ENCODE results near the gene PIGO.

DNA sequence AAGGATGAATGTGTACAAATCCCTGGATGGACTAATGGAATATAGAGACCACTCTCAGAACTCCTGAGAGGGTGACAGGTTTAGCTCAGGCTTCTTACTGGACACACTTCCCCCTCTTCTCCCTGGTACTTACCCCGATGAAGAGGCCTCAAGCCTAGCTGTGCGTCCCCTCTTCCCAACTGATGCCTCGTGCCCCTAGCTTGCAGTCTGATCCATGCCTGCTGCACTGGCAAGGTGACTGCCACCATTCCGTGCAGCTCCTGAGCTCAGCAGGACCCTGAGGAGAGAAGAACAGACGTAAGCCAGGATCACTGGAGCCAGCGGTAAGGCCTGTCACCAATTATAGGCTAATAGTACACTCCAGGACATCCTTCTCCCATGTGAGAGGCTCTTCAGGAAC lies 12.1 kb upstream of the PIGO start:
- TF ChIP-seq CSDC2 (CRISPR knock-in tag; IDR thresholded peaks at IDR 0.05), result no peak
- TF ChIP-seq SNAI2 (CRISPR knock-in tag; IDR thresholded peaks at IDR 0.05), result no peak
- TF ChIP-seq ISL1 (CRISPR knock-in tag; IDR thresholded peaks at IDR 0.05), result no peak
- TF ChIP-seq ESRRG (CRISPR knock-in tag; IDR thresholded peaks at IDR 0.05), result no peak
- TF ChIP-seq, protein P1, sequence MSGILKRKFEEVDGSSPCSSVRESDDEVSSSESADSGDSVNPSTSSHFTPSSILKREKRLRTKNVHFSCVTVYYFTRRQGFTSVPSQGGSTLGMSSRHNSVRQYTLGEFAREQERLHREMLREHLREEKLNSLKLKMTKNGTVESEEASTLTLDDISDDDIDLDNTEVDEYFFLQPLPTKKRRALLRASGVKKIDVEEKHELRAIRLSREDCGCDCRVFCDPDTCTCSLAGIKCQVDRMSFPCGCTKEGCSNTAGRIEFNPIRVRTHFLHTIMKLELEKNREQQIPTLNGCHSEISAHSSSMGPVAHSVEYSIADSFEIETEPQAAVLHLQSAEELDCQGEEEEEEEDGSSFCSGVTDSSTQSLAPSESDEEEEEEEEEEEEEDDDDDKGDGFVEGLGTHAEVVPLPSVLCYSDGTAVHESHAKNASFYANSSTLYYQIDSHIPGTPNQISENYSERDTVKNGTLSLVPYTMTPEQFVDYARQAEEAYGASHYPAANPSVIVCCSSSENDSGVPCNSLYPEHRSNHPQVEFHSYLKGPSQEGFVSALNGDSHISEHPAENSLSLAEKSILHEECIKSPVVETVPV (CRISPR knock-in tag; IDR thresholded peaks at IDR 0.05), result no peak
- no peak for TF ChIP-seq GLIS3 (CRISPR knock-in tag; IDR thresholded peaks at IDR 0.05)
- TF ChIP-seq RARB (CRISPR knock-in tag; IDR thresholded peaks at IDR 0.05), result no peak
- TF ChIP-seq, protein P2, sequence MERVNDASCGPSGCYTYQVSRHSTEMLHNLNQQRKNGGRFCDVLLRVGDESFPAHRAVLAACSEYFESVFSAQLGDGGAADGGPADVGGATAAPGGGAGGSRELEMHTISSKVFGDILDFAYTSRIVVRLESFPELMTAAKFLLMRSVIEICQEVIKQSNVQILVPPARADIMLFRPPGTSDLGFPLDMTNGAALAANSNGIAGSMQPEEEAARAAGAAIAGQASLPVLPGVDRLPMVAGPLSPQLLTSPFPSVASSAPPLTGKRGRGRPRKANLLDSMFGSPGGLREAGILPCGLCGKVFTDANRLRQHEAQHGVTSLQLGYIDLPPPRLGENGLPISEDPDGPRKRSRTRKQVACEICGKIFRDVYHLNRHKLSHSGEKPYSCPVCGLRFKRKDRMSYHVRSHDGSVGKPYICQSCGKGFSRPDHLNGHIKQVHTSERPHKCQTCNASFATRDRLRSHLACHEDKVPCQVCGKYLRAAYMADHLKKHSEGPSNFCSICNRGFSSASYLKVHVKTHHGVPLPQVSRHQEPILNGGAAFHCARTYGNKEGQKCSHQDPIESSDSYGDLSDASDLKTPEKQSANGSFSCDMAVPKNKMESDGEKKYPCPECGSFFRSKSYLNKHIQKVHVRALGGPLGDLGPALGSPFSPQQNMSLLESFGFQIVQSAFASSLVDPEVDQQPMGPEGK (CRISPR knock-in tag; IDR thresholded peaks at IDR 0.05; ENCODE audit: borderline replicate concordance), result no peak
- no peak for TF ChIP-seq ZC3H10 (CRISPR knock-in tag; IDR thresholded peaks at IDR 0.05)
- no peak for TF ChIP-seq ZFP30 (CRISPR knock-in tag; IDR thresholded peaks at IDR 0.05)
- TF ChIP-seq OSR1 (CRISPR knock-in tag; IDR thresholded peaks at IDR 0.05), result no peak
- TF ChIP-seq, protein P3, sequence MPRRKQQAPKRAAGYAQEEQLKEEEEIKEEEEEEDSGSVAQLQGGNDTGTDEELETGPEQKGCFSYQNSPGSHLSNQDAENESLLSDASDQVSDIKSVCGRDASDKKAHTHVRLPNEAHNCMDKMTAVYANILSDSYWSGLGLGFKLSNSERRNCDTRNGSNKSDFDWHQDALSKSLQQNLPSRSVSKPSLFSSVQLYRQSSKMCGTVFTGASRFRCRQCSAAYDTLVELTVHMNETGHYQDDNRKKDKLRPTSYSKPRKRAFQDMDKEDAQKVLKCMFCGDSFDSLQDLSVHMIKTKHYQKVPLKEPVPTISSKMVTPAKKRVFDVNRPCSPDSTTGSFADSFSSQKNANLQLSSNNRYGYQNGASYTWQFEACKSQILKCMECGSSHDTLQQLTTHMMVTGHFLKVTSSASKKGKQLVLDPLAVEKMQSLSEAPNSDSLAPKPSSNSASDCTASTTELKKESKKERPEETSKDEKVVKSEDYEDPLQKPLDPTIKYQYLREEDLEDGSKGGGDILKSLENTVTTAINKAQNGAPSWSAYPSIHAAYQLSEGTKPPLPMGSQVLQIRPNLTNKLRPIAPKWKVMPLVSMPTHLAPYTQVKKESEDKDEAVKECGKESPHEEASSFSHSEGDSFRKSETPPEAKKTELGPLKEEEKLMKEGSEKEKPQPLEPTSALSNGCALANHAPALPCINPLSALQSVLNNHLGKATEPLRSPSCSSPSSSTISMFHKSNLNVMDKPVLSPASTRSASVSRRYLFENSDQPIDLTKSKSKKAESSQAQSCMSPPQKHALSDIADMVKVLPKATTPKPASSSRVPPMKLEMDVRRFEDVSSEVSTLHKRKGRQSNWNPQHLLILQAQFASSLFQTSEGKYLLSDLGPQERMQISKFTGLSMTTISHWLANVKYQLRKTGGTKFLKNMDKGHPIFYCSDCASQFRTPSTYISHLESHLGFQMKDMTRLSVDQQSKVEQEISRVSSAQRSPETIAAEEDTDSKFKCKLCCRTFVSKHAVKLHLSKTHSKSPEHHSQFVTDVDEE (CRISPR knock-in tag; IDR thresholded peaks at IDR 0.05), result no peak
- TF ChIP-seq ZNF565 (CRISPR knock-in tag; conservative IDR thresholded peaks at IDR 0.05; ENCODE audit: low read depth), result no peak
- TF ChIP-seq, protein P4, sequence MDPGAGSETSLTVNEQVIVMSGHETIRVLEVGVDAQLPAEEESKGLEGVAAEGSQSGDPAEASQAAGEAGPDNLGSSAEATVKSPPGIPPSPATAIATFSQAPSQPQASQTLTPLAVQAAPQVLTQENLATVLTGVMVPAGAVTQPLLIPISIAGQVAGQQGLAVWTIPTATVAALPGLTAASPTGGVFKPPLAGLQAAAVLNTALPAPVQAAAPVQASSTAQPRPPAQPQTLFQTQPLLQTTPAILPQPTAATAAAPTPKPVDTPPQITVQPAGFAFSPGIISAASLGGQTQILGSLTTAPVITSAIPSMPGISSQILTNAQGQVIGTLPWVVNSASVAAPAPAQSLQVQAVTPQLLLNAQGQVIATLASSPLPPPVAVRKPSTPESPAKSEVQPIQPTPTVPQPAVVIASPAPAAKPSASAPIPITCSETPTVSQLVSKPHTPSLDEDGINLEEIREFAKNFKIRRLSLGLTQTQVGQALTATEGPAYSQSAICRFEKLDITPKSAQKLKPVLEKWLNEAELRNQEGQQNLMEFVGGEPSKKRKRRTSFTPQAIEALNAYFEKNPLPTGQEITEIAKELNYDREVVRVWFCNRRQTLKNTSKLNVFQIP (CRISPR knock-in tag; IDR thresholded peaks at IDR 0.05; ENCODE audit: borderline replicate concordance, low read depth), result no peak
